GM12878 (cell line): ENCODE results near the gene DHPS. TPM values are rescaled to one million over a fixed set of nuclear protein-coding genes. Genes with fewer than 3 reads are reported as not detected.

ENCODE experiments used
- ATAC-seq: fragments of 200-7000 bp; cut with Tn5 transposase; 3 replicates; pipeline ENCODE4 v1.9.1; 2020; ENCODE audit warnings: mild to moderate bottlenecking, moderate library complexity
- BruUV-seq: library from RNA; stranded (reverse); fragments of 400-500 nt; replicated peaks from 2 replicates; lab custom pipeline; 2021; lab: Mats Ljungman, UMichigan
- CTCF ChIA-PET: fragments of 300-600 bp; sonication (Branson Sonifier 250); formaldehyde crosslinking; extraction: SDS; loops from one replicate; lab custom pipeline; 2021; ENCODE audit warnings: inconsistent platforms; lab: Yijun Ruan, JAX
- POLR2A ChIA-PET: fragments of 350-600 bp; formaldehyde crosslinking; extraction: SDS; loops from one replicate; lab custom pipeline; 2021; ENCODE audit warnings: inconsistent platforms; lab: Charles Lee
- RAD21 ChIA-PET: fragments of 300-600 bp; sonication (Branson Sonifier 250); formaldehyde crosslinking; loops from one replicate; lab custom pipeline; 2023; ENCODE audit warnings: antibody characterized with exemption; ENCODE audit not compliant: unreplicated experiment; lab: Charles Lee
- SMC1A ChIA-PET: fragments of 300-600 bp; sonication (Branson Sonifier 250); formaldehyde crosslinking; loops from one replicate; lab custom pipeline; 2023; ENCODE audit not compliant: unreplicated experiment, uncharacterized antibody; lab: Charles Lee
- DNase-seq: peaks from one replicate; pipeline ENCODE4 v3.0.0-alpha.2; 2011; ENCODE audit warnings: low read depth, low spot score
- FAIRE-seq: peaks from 3 replicates; lab custom pipeline; 2011; peaks lifted over from hg19 to GRCh38; lab: Jason Lieb, UNC
- H2AFZ ChIP-seq: 2 replicates; pipeline ENCODE4 v1.6.0; 2011; ENCODE audit warnings: low read depth, low read length, control low read depth; ENCODE audit not compliant: control insufficient read depth
- H3K27ac ChIP-seq: 2 replicates; pipeline ENCODE4 v1.5.1; 2011; ENCODE audit warnings: control low read depth; ENCODE audit not compliant: control insufficient read depth, insufficient read depth
- H3K27me3 ChIP-seq, 2 experiments: replicated peaks in 1 of 2; 2 replicates each; pipeline versions ENCODE4 v1.6.0 to v1.6.1; 2011; ENCODE audit warnings: low read length in 1 of 2; ENCODE audit not compliant: control insufficient read depth in 2 of 2, insufficient read depth in 2 of 2
- H3K36me3 ChIP-seq, 2 experiments: 2 replicates each; pipeline ENCODE4 v1.5.1; 2011; ENCODE audit warnings: low read length in 1 of 2; ENCODE audit not compliant: control insufficient read depth in 2 of 2, insufficient read depth in 2 of 2
- H3K4me1 ChIP-seq: 2 replicates; pipeline ENCODE4 v1.6.1; 2011; ENCODE audit warnings: mild to moderate bottlenecking, low read length, moderate library complexity, mixed read lengths; ENCODE audit not compliant: control insufficient read depth, insufficient read depth
- H3K4me2 ChIP-seq: 2 replicates; pipeline ENCODE4 v1.6.0; 2011; ENCODE audit warnings: control low read depth; ENCODE audit not compliant: control insufficient read depth, insufficient read depth
- H3K4me3 ChIP-seq: fragments of 200-600 bp; sonication (generic); 2 replicates; pipeline ENCODE4 v1.5.1; 2016
- H3K79me2 ChIP-seq: 2 replicates; pipeline ENCODE4 v1.6.0; 2011; ENCODE audit warnings: low read length; ENCODE audit not compliant: control insufficient read depth, insufficient read depth
- H3K9ac ChIP-seq: 2 replicates; pipeline ENCODE4 v1.8.0; 2011; ENCODE audit warnings: low read length, control low read depth, mixed read lengths; ENCODE audit not compliant: control insufficient read depth, insufficient read depth
- H3K9me3 ChIP-seq: replicated peaks from 3 replicates; pipeline ENCODE4 v1.5.1; 2011; ENCODE audit warnings: mild to moderate bottlenecking, low read length; ENCODE audit not compliant: control insufficient read depth, insufficient read depth
- H4K20me1 ChIP-seq: 2 replicates; pipeline ENCODE4 v1.6.0; 2011; ENCODE audit not compliant: control insufficient read depth, insufficient read depth
- IRF4 ChIP-seq: IDR thresholded peaks from 2 replicates; pipeline ENCODE4 v1.6.1; 2011; ENCODE audit warnings: low read depth, low read length
- SMAD1 ChIP-seq: fragments of 450-650 bp; IDR thresholded peaks from 2 replicates; pipeline ENCODE4 v1.6.1; 2018; ENCODE audit warnings: mild to moderate bottlenecking, low read depth; ENCODE audit not compliant: partially characterized antibody
- WGBS: methylation state at CpG from one replicate; pipeline ENCODE4 v1.1.6; 2016; ENCODE audit warnings: low lambda C conversion rate; ENCODE audit not compliant: insufficient replicate concordance, insufficient coverage; ENCODE audit errors: missing lambda C conversion rate; 5-methylcytosine and 5-hydroxymethylcytosine counted together
- in situ Hi-C: fragments of 300-500 bp; cut with MboI; formaldehyde crosslinking; loops from 9 replicates; pipeline ENCODE4 v1.14.3; 2018; ENCODE audit warnings: mixed read lengths
- intact Hi-C: fragments of 100-400 bp; cut with micrococcal nuclease; formaldehyde crosslinking; loops from one replicate; pipeline ENCODE4 v1.14.2; 2022; ENCODE audit not compliant: unreplicated experiment
- polyA plus RNA-seq, 11 experiments: library from polyadenylated mRNA; depleted of rRNA in 4 of 11; unstranded in 6 of 11; stranded (reverse) in 5 of 11; fragments of >200 nt; fragmentation: Nextera tagmentation in 4 of 11; fragmentation: Illumina TruSeq in 1 of 11; extraction: Ambion mirVana in 4 of 11; extraction: Trizol in 1 of 11; gene quantifications; 1 replicate in 1 of 11; 2 replicates in 10 of 11; pipeline versions ENCODE4 v1.2.1 to v1.2.3, GENCODE V29; 2011 to 2016; ENCODE audit warnings: inconsistent platforms in 2 of 11, missing spikeins in 2 of 11, low read depth in 1 of 11
- total RNA-seq, 4 experiments: library from RNA; depleted of rRNA in 3 of 4; stranded (reverse); fragments of >200 nt in 3 of 4; fragmentation: Illumina TruSeq in 1 of 4; extraction: Trizol in 1 of 4; gene quantifications; 2 replicates each; pipeline versions ENCODE4 v1.2.1 to v1.2.3, GENCODE V29; 2013 to 2021
- TF ChIP-seq, protein P1 (sequence below): fragments of 150-350 bp; IDR thresholded peaks from 2 replicates; pipeline ENCODE4 v1.6.1; 2014; ENCODE audit warnings: mild to moderate bottlenecking, low read depth, low read length

DHPS gene
- total and polyA plus RNA-seq, 10 of the 15 experiments (the other 5 are each of a cell fraction or from before 2014, with no cell fraction given), result 36.4 to 104 (median 83.4) TPM

DNA sequence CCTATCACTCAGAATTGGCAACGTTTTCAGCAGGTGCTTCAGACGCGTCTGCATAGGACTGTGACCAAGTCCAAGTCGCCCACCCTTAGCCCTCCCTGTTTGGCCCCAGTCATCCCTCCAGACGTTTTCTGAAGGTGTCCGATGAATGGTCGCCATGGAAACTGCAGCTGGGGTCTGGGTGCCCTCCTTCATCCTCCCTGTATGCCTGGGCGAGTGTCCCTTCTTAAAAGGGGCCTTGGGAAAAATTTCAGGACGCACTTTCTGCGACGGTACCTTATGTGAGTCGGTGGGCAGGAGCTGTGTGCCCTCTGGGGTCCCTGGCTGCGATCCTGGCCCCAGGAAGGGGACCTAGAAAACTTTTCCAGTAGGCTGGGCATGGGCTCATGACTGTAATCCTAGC, 40.2 kb downstream of the DHPS start:
- TF ChIP-seq IRF4 (no peak), SMAD1 (no peak)
- TF ChIP-seq, protein P1, sequence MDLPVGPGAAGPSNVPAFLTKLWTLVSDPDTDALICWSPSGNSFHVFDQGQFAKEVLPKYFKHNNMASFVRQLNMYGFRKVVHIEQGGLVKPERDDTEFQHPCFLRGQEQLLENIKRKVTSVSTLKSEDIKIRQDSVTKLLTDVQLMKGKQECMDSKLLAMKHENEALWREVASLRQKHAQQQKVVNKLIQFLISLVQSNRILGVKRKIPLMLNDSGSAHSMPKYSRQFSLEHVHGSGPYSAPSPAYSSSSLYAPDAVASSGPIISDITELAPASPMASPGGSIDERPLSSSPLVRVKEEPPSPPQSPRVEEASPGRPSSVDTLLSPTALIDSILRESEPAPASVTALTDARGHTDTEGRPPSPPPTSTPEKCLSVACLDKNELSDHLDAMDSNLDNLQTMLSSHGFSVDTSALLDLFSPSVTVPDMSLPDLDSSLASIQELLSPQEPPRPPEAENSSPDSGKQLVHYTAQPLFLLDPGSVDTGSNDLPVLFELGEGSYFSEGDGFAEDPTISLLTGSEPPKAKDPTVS, result no peak
- ChIA-PET CTCF (interaction anchor here (0.5 to 2.3 kb wide), 2 partner anchors 30 to 67 kb away, joined by 3 to 15 read pairs; no protein-coding TSS in a partner anchor), POLR2A (no interaction called here), RAD21 (no interaction called here), SMC1A (no interaction called here)
- no peak for FAIRE-seq
- no peaks in the 10 kb centered on the region for H3K9me3 ChIP-seq
- no TSS peak for BruUV-seq
- no peak overlapping the region for H3K4me3 ChIP-seq
- intact Hi-C loops, result no loop called here
- no peak overlapping the region for H3K9ac ChIP-seq
- no peaks in the 10 kb centered on the region for H3K27me3 ChIP-seq
- no peak for DNase-seq
- ATAC-seq, result no peak
- peaks cover 0 to 4% of the 10 kb centered on the region in 2 experiments; a peak in 1 of 4 replicates for H3K36me3 ChIP-seq
- 88% methylated on average over 13 of the region's 13 CpGs for WGBS
- no peak overlapping the region for H2AFZ ChIP-seq
- H3K4me2 ChIP-seq, result no peak overlapping the region
- in situ Hi-C loops, result no loop called here
- 0 out of 2 replicates have a peak, but pooled peaks cover 5% of the 10 kb centered on the region for H3K4me1 ChIP-seq
- H3K27ac ChIP-seq, result no peak overlapping the region
- no peaks in the 10 kb centered on the region for H4K20me1 ChIP-seq
- no peaks in the 10 kb centered on the region for H3K79me2 ChIP-seq
